Keratinocyte (primary cell): ENCODE data around the gene DNAAF6. TPM values are rescaled to one million over a fixed set of nuclear protein-coding genes. Genes with fewer than 3 reads are reported as not detected.
"Not testable (repeated sequence)": the region's sequence is repeated elsewhere in the genome, so short reads cannot be mapped to it uniquely, and the experiment has no call there.

ENCODE experiments used
- DNase-seq: peaks from one replicate; pipeline ENCODE4 v3.0.0-alpha.2; 2011; ENCODE audit warnings: low read depth, missing footprints, low spot score
- FAIRE-seq: peaks from 2 replicates; lab custom pipeline; 2011; peaks lifted over from hg19 to GRCh38; lab: Jason Lieb, UNC
- H2AFZ ChIP-seq: 2 replicates; pipeline ENCODE4 v1.6.0; 2012; ENCODE audit warnings: low read length, control low read depth, inconsistent platforms; ENCODE audit not compliant: control insufficient read depth
- H3K27ac ChIP-seq: 2 replicates; pipeline ENCODE4 v1.5.1; 2011; ENCODE audit warnings: low read length; ENCODE audit not compliant: control insufficient read depth, insufficient read depth
- H3K27me3 ChIP-seq: 3 replicates; pipeline ENCODE4 v1.6.0; 2011; ENCODE audit warnings: low read length; ENCODE audit not compliant: control insufficient read depth, insufficient read depth; ENCODE audit errors: extremely low read depth
- H3K36me3 ChIP-seq, 2 experiments: 2 replicates in 1 of 2; 3 replicates in 1 of 2; pipeline ENCODE4 v1.5.1; 2011; ENCODE audit warnings: low read length in 2 of 2, mild to moderate bottlenecking in 1 of 2; ENCODE audit not compliant: control insufficient read depth in 2 of 2, insufficient read depth in 2 of 2; ENCODE audit errors: extremely low read depth in 1 of 2
- H3K4me1 ChIP-seq: 3 replicates; pipeline ENCODE4 v1.5.1; 2011; ENCODE audit warnings: low read length; ENCODE audit not compliant: control insufficient read depth, insufficient read depth; ENCODE audit errors: extremely low read depth
- H3K4me2 ChIP-seq: 3 replicates; pipeline ENCODE4 v1.6.0; 2011; ENCODE audit warnings: low read depth, low read length; ENCODE audit not compliant: control insufficient read depth, insufficient read depth; ENCODE audit errors: extremely low read depth
- H3K4me3 ChIP-seq, 3 experiments: fragments of 200-600 bp in 1 of 3; sonication (generic) in 1 of 3; 2 replicates in 2 of 3; 3 replicates in 1 of 3; pipeline ENCODE4 v1.5.1; 2011 to 2016; ENCODE audit warnings: low read length in 3 of 3, mild to moderate bottlenecking in 3 of 3, control low read depth in 2 of 3, inconsistent platforms in 1 of 3, low read depth in 1 of 3, mixed read lengths in 1 of 3, mixed run types in 1 of 3, moderate library complexity in 1 of 3; ENCODE audit not compliant: control insufficient read depth in 2 of 3, insufficient read depth in 2 of 3; ENCODE audit errors: extremely low read depth in 1 of 3
- H3K79me2 ChIP-seq: 2 replicates; pipeline ENCODE4 v1.6.0; 2012; ENCODE audit warnings: low read length; ENCODE audit not compliant: control insufficient read depth, insufficient read depth
- H3K9ac ChIP-seq: 3 replicates; pipeline ENCODE4 v1.6.0; 2011; ENCODE audit warnings: low read length; ENCODE audit not compliant: control insufficient read depth, insufficient read depth; ENCODE audit errors: extremely low read depth
- H3K9me1 ChIP-seq: 3 replicates; pipeline ENCODE4 v1.6.0; 2011; ENCODE audit warnings: low read length; ENCODE audit not compliant: control insufficient read depth, insufficient read depth; ENCODE audit errors: extremely low read depth
- H3K9me3 ChIP-seq: 2 replicates; pipeline ENCODE4 v1.5.1; 2012; ENCODE audit warnings: low read depth, low read length; ENCODE audit not compliant: control insufficient read depth
- H4K20me1 ChIP-seq: 3 replicates; pipeline ENCODE4 v1.6.0; 2011; ENCODE audit warnings: low read length; ENCODE audit not compliant: control insufficient read depth, insufficient read depth; ENCODE audit errors: extremely low read depth
- CTCF ChIP-seq, 3 experiments: IDR thresholded peaks in 1 of 3; conservative IDR thresholded peaks in 1 of 3; optimal IDR thresholded peaks in 1 of 3; 2 replicates in 2 of 3; 3 replicates in 1 of 3; pipeline versions ENCODE3 to v1.5.1; 2011; ENCODE audit warnings: low read length in 3 of 3, mild to moderate bottlenecking in 3 of 3, moderate library complexity in 2 of 3, control low read depth in 1 of 3, inconsistent platforms in 1 of 3; ENCODE audit not compliant: insufficient read depth in 2 of 3; ENCODE audit errors: extremely low read depth in 1 of 3
- EZH2 ChIP-seq: IDR thresholded peaks from one replicate; pipeline ENCODE4 v1.6.1; 2012; ENCODE audit warnings: inconsistent platforms, mild to moderate bottlenecking, low read length, moderate library complexity
- dilution Hi-C: fragments of 300-500 bp; cut with MboI; formaldehyde crosslinking; loops from one replicate; pipeline ENCODE4 v1.7.0; 2020; ENCODE audit warnings: low sequenced_read_pairs; ENCODE audit not compliant: extremely low pct_ligation_motif_present
- polyA minus RNA-seq, 3 experiments: library from RNA; depleted of rRNA, polyadenylated mRNA; stranded (reverse); fragments of >200 nt; gene quantifications; 1 replicate in 1 of 3; 2 replicates in 1 of 3; 3 replicates in 1 of 3; pipeline ENCODE4 v1.2.3, GENCODE V29; 2011
- polyA plus RNA-seq, 5 experiments: library from polyadenylated mRNA; depleted of rRNA in 3 of 5; stranded (reverse) in 3 of 5; stranded (forward) in 1 of 5; unstranded in 1 of 5; fragments of >200 nt; gene quantifications; 1 replicate in 1 of 5; 2 replicates in 3 of 5; 3 replicates in 1 of 5; pipeline versions ENCODE4 v1.2.1 to v1.2.3, GENCODE V29; 2011 to 2012; ENCODE audit warnings: missing spikeins in 2 of 5, low read depth in 1 of 5, low replicate concordance in 1 of 5

Gene DNAAF6
- polyA plus RNA-seq: not detected in 3 replicates
- polyA plus RNA-seq (2011; ENCODE audit: low read depth): not detected
- not detected in 2 replicates for polyA plus RNA-seq (2011; cell fraction: cytosol; rRNA removed)
- not detected in 2 replicates for polyA plus RNA-seq (2011; cell fraction: nucleus; rRNA removed)
- polyA plus RNA-seq (2012; ENCODE audit: low replicate concordance): not detected in 2 replicates
- polyA minus RNA-seq: not detected in 3 replicates
- polyA minus RNA-seq (2011; cell fraction: cytosol; rRNA and poly(A)+ RNA removed): not detected
- not detected in 2 replicates for polyA minus RNA-seq (2011; cell fraction: nucleus; rRNA and poly(A)+ RNA removed)

- H2AFZ ChIP-seq: peak within 1 kb of the TSS; percentile 88
- no peaks in the 10 kb centered on the region for H3K4me1 ChIP-seq
- H3K9me1 ChIP-seq: no peaks in the 10 kb centered on the region
- H4K20me1 ChIP-seq: no peaks in the 10 kb centered on the region
- dilution Hi-C loops: no loop called here
- peak within 1 kb of the TSS; percentile 81 for H3K4me2 ChIP-seq
- TF ChIP-seq CTCF (optimal IDR thresholded peaks at IDR 0.05 in 1 of 3, IDR thresholded peaks at IDR 0.05 in 1 of 3, conservative IDR thresholded peaks at IDR 0.05 in 1 of 3; ENCODE audit: extremely low read depth in 1 of 3, insufficient read depth in 2 of 3, low read length in 3 of 3) (no peak), EZH2 (no peak)
- H3K79me2 ChIP-seq: no peaks in the 10 kb centered on the region
- no peaks in the 10 kb centered on the region for H3K27me3 ChIP-seq
- no peaks in the 10 kb centered on the region for H3K9me3 ChIP-seq
- no peaks in the 10 kb centered on the region for H3K36me3 ChIP-seq
- DNase-seq (no peak), FAIRE-seq (no peak)
- peak within 1 kb of the TSS; percentile 56 for H3K27ac ChIP-seq
- H3K4me3 ChIP-seq: peak within 1 kb of the TSS; percentile 38 to 79 (median 62)
- peak within 1 kb of the TSS; percentile 78 for H3K9ac ChIP-seq
Measured at GRCh38 chrX:107205770-107206696, at the start of gene DNAAF6, which contains the start of gene NUP62CL. Gene DNAAF6, plus strand, starts transcription at chrX:107206611. Its CDS starts 6,265 bp downstream, at chrX:107212876. Gene NUP62CL, minus strand, starts transcription at chrX:107206433. Its CDS starts 31,287 bp downstream, at chrX:107175146.

GRCh38 chrX:107157618-107158017 lies 48.8 kb upstream of the DNAAF6 start:
- H3K27me3 ChIP-seq, H3K79me2 ChIP-seq, H4K20me1 ChIP-seq, FAIRE-seq, H2AFZ ChIP-seq, H3K4me3 ChIP-seq, DNase-seq, H3K9me3 ChIP-seq, H3K4me2 ChIP-seq, H3K9me1 ChIP-seq, dilution Hi-C loops, H3K9ac ChIP-seq, H3K27ac ChIP-seq, H3K36me3 ChIP-seq: not testable (repeated sequence)
- H3K4me1 ChIP-seq: peaks cover 14% of the 10 kb centered on the region
